ENCODE measurements around the gene ELMO2. TPM values are rescaled to one million over a fixed set of nuclear protein-coding genes. Genes with fewer than 3 reads are reported as not detected.

The ELMO2 gene
- total RNA-seq, 1 donor from 2014 or later, result 79.6 TPM

DNA sequence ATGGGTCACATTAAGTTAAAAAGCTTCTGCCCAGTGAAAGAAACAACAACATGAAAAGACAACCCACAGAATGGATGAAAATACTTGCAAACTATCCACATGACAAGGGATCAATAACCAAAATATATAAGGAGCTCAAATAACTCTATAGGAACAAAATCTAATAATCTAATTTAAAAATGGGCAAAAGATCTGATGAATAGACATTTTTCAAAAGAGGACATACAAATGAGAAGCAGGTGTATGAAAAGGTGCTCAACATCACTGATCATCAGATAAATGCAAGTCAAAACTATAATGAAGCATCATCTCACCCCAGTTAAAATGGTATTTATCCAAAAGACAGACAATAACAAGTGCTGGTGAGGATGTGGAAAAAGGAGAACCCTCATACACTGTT, 21.0 kb upstream of the ELMO2 start:
- Mint-ChIP-seq H3K4me1 (ENCODE audit: low read depth) (no peaks in the 10 kb centered on the region), H3K4me3 (ENCODE audit: low read depth) (no peak overlapping the region), H3K27ac (no peak overlapping the region)

DNA sequence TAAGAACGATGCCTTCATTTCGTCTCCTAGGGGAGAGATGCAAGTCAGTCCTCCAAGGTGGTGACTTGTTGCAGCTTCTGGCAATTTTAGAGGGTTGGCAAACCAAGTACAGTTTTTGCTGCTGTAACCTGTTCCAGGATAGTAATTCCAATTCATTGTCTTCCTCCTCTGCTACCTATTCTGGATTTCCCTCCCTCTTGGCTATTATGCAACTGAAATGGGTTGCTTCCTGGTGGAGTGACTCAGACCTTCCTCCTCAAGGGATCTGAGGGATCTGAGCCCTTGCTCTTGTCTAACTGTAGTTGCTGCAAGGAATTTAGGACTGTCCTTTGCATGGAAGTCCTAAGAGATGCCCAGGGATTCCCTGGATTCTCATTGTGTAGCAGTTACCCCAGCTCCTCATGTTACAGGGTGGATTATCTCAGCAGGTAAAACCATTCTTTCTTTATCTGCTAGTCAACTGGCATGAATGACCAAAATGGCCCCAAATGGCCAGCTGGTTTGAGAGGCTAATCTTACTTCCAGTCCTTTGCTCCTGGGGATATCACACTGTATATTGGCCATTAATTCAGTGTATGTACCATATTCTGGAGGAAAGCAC, 17.6 kb upstream of the ELMO2 start:
- H3K27ac Mint-ChIP-seq, result no peak overlapping the region

More for the DNA sequence above, 21.0 kb upstream of the ELMO2 start:
- TF ChIP-seq, protein P1, sequence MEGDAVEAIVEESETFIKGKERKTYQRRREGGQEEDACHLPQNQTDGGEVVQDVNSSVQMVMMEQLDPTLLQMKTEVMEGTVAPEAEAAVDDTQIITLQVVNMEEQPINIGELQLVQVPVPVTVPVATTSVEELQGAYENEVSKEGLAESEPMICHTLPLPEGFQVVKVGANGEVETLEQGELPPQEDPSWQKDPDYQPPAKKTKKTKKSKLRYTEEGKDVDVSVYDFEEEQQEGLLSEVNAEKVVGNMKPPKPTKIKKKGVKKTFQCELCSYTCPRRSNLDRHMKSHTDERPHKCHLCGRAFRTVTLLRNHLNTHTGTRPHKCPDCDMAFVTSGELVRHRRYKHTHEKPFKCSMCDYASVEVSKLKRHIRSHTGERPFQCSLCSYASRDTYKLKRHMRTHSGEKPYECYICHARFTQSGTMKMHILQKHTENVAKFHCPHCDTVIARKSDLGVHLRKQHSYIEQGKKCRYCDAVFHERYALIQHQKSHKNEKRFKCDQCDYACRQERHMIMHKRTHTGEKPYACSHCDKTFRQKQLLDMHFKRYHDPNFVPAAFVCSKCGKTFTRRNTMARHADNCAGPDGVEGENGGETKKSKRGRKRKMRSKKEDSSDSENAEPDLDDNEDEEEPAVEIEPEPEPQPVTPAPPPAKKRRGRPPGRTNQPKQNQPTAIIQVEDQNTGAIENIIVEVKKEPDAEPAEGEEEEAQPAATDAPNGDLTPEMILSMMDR (IDR thresholded peaks at IDR 0.05; ENCODE audit: unreplicated experiment), result no peak
- no peak for DNase-seq (ENCODE audit: low spot score, unreplicated experiment)
- H3K27me3 Mint-ChIP-seq, result peaks cover 19% of the 10 kb centered on the region
- no peaks in the 10 kb centered on the region for H3K36me3 Mint-ChIP-seq (ENCODE audit: insufficient read depth)
- no peaks in the 10 kb centered on the region for H3K9me3 Mint-ChIP-seq (ENCODE audit: low read depth)

DNA sequence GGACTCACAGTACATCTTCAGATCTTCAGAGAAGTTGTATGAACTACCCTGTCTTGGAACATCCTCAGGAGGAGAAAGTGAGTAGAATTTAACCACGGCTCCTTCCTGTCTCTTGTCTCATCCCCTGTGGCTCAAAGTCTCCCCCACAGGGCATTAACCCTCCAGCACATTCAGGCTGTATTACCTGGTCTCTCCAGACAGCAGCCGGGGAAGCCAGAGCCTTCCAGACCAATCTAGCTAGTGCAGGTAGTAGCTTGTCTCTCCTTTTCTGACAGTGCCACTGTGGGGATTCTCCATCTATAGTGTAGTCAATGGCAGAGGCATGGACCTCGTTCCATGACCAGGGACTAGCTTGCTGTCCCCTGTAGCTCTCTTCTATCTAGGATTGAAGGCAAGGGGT, 16.9 kb upstream of the ELMO2 start:
- no peak for DNase-seq (ENCODE audit: low spot score, unreplicated experiment)
- Mint-ChIP-seq H3K27me3 (peaks cover 2% of the 10 kb centered on the region), H3K9me3 (ENCODE audit: low read depth) (no peaks in the 10 kb centered on the region), H3K4me1 (ENCODE audit: low read depth) (no peaks in the 10 kb centered on the region), H3K4me3 (ENCODE audit: low read depth) (no peak overlapping the region), H3K27ac (no peak overlapping the region), H3K36me3 (ENCODE audit: insufficient read depth) (peaks cover 2% of the 10 kb centered on the region)
- TF ChIP-seq, protein P1 (IDR thresholded peaks at IDR 0.05; ENCODE audit: unreplicated experiment), result no peak

More for the DNA sequence above, 17.6 kb upstream of the ELMO2 start:
- Mint-ChIP-seq H3K9me3 (ENCODE audit: low read depth) (no peaks in the 10 kb centered on the region), H3K36me3 (ENCODE audit: insufficient read depth) (no peaks in the 10 kb centered on the region), H3K27me3 (peaks cover 2% of the 10 kb centered on the region), H3K4me1 (ENCODE audit: low read depth) (no peaks in the 10 kb centered on the region), H3K4me3 (ENCODE audit: low read depth) (no peak overlapping the region)
- no peak for DNase-seq (ENCODE audit: low spot score, unreplicated experiment)
- TF ChIP-seq, protein P1 (IDR thresholded peaks at IDR 0.05; ENCODE audit: unreplicated experiment), result no peak

DNA sequence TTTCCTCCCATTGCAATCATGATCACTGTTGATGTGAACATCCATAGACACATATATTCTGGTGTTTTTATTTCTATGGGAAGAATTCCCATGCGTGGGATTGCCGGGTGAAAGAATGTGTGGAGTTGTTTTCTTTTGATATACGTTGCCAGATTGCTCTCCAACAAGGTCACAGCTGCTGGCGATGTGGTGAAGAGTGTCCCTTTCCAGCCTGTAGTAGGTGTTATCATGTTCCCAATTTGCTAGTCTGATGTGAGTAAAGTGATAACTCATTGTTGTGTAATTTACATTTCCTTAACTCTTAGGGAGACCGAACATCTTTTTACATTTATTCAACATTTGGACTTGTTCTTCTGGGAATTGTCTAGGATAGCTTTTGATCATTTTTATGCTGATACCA, 14.5 kb upstream of the ELMO2 start:
- TF ChIP-seq, protein P1 (IDR thresholded peaks at IDR 0.05; ENCODE audit: unreplicated experiment), result no peak
- no peak overlapping the region for H3K4me3 Mint-ChIP-seq (ENCODE audit: low read depth)
- no peaks in the 10 kb centered on the region for H3K9me3 Mint-ChIP-seq (ENCODE audit: low read depth)
- peaks cover 2% of the 10 kb centered on the region for H3K36me3 Mint-ChIP-seq (ENCODE audit: insufficient read depth)
- no peaks in the 10 kb centered on the region for H3K4me1 Mint-ChIP-seq (ENCODE audit: low read depth)
- H3K27ac Mint-ChIP-seq, result peak overlapping the region; percentile 19
- DNase-seq (ENCODE audit: low spot score, unreplicated experiment), result no peak
- H3K27me3 Mint-ChIP-seq, result no peaks in the 10 kb centered on the region

DNA sequence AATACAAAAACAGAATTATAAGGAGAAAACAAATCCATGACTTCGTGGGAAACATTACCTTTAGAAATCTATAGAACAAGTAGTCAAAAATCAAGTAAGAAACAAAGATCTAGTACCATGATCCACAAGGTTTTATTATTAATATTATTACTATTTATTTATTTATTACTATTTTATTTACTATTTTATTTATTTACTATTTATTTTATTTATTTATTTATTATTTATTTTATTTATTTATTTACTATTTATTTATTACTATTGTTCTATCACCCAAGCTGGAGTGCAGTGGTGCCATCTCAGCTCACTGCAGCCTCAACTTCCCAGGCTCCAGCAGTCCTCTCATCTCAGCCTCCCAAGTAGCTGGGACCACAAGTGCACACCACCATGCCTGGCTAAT, 13.5 kb upstream of the ELMO2 start:
- no peaks in the 10 kb centered on the region for H3K9me3 Mint-ChIP-seq (ENCODE audit: low read depth)
- no peaks in the 10 kb centered on the region for H3K27me3 Mint-ChIP-seq
- no peaks in the 10 kb centered on the region for H3K4me1 Mint-ChIP-seq (ENCODE audit: low read depth)
- H3K4me3 Mint-ChIP-seq (ENCODE audit: low read depth), result no peak overlapping the region
- H3K36me3 Mint-ChIP-seq (ENCODE audit: insufficient read depth), result peaks cover 2% of the 10 kb centered on the region
- TF ChIP-seq, protein P1 (IDR thresholded peaks at IDR 0.05; ENCODE audit: unreplicated experiment), result no peak
- no peak for DNase-seq (ENCODE audit: low spot score, unreplicated experiment)
- no peak overlapping the region for H3K27ac Mint-ChIP-seq

Data from progenitor cell of endocrine pancreas (in vitro differentiated cells).